DMS 273 (cell line): ENCODE measurements around the gene LCN1.

Source experiments
- DNase-seq: peaks from one replicate; lab custom pipeline; 2025; ENCODE audit not compliant: unreplicated experiment; lab: John Stamatoyannopoulos, UW

LCN1 gene

DNA sequence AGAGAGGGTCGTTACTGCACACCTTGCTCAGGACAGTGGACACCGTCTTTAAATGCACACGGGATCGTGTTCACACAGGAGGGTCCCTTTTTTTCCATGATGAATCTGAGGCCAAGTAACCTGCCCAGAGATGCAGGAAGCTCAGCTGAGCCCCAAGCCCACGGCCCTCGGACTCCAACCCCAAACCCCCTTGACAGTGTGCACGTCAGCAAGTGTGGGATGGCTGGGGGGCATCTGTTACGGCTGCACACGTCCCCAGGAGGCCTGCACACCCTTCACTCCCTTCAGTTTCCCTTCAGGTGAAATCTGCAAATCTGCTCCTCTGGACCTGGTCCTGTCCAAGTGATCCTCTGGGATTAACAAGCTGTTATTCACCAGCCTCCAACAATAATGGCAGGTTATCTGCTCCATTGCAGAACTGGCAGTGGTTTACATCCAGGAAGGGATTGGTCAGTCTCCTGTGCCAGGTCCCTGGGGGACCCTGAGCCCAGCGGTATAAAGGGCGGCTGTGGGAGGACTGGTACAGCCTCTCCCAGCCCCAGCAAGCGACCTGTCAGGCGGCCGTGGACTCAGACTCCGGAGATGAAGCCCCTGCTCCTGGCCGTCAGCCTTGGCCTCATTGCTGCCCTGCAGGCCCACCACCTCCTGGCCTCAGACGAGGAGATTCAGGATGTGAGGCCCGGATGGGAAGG is at the start of gene LCN1:
Gene LCN1, plus strand, starts transcription at position 525 of the 692 bp plus-strand sequence. Its CDS starts 58 bp downstream, at position 583.
- DNase-seq = no peak

DNA sequence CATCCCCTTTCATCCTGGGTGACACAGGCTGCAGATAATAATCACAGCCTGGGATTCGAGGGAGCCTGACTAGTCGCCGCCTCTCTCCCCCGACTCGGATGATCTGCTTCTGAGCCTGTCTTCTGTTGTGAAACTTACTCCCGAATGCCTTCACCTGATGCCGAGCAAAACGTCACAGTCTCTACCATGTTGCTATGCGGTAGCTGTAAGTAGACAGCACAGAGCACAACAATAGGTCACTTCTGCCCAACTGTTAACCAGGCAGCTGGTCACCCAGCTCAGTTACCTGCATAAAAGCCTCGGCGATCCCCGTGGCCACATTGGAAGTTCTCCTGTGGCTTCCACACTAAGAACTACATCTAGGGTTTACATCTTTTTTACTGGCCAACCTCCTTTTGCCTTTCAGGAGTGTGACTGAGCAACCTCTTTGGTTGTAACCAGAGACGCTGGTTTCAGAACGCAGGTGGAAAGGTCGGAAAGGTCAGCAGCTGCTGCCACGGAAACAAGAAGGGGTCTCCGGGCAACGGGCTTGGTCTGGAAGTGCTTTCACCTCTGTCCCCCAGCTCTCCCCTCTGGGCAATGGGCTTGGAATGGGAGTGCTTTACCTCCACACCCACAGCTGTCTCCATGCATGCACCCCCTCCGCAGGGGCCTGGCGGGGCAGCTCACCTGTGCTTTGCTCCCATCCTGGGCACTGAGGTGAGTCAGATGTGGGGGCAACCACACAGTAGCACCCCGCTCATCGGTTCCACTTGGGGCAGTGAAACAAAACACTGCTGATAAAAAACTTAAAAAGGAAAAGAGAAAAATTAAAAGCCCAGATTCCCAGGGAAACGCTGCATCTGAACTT is 49.2 kb upstream of the LCN1 start:
- DNase-seq = no peak

DNA sequence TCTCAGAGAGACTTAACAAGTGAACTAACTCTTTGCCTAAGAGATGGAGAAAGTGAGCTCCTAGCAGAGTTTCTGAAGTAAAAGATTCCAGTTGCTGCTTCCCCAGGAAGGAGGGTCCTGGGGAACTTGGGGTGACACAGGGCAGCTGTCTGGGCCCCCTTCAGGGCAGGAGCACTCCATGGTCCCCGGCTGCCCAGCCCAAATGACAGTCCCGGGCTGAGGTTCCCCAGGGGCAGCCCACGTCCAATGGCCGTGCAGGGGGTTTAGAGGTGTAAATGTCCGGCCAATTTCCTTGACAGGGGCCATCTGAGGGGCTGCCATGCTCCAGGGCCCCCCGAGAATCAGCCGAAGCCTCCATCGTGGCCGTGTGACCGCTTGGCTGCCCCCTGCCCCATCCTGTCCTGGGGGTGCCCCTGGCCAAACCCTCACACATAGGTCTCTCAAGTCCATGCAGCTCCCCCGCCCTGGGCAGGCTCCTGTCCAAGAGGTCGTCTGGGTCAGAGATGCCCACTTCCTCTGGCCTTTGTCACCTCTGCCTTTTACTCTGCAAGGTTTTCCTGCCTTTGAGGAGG is 47.2 kb upstream of the LCN1 start:
- no peak for DNase-seq

DNA sequence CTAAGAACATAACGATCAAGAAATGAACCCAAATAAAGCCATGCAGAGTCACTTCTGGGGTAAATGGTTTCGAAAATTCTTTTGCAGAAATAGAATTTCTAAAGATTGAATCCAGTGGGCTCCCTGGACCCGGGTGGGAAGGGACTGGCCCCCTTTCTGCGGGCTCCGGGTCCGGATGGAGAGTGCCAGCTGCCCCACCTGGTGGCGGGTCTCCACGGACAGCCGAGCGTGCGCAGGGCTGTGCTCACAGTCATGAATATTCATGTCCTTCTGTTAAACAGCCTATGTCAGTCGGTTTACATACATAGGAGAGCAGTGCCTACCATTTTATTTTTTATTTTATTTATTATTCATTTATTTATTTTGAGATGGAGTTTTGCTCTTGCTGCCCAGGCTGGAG is 46.3 kb upstream of the LCN1 start:
- DNase-seq = peak; percentile 90

DNA sequence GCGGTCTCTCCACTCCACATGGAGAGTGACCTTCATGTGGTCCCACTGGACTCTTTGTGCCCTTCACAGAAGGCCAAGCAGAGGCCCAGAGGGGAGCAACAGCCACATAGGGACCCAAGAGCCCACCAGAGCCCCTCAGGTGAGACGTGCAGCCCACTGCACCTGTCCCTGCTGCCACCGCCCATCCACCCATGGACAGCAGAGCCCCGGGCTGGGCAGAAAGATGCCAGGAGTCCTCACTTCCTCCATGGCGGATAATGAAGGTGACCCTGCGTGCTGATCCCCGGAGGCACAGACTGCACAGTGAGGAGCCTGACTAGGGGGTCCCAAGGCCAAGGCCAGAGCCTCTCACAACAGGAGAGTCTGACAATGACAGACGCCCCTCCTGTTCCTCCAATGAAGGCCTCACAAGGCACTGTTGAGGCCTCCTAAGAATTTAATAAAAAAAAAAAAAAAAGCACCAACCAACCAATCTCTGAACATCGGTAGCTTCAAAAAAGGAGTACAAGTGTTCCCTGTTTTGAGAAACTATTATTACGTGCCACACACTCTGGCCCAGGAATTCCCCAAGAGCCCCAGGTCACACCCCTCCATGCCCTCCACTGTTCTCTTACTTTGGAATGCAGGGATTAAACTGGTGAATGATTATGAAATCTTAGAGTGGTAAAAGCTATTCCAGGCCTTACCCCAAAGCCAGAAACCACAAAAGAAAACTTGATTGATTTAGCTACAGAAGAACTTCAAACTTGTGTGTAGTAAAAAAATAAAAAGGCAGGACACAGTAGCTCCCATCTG is 44.5 kb upstream of the LCN1 start:
- DNase-seq = no peak

DNA sequence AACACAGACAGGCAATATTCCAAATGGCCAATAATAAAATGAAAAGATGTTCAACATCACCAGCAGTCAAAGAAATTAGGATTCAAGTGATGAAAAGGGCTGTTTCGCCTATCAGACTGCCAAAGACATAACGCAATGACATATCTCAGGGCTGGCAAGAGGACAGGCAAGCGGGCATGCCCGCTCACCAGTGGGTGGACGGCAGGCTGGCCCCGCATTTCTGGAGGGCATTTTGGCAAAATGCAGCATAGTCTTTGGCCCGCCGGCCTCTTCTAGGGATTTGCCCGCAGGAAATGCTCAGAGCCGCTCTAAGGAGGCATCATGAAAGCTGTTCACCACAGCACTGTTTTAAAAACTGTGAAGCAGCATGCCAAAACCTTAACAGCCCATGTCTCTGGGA is 43.0 kb upstream of the LCN1 start:
- no peak for DNase-seq

DNA sequence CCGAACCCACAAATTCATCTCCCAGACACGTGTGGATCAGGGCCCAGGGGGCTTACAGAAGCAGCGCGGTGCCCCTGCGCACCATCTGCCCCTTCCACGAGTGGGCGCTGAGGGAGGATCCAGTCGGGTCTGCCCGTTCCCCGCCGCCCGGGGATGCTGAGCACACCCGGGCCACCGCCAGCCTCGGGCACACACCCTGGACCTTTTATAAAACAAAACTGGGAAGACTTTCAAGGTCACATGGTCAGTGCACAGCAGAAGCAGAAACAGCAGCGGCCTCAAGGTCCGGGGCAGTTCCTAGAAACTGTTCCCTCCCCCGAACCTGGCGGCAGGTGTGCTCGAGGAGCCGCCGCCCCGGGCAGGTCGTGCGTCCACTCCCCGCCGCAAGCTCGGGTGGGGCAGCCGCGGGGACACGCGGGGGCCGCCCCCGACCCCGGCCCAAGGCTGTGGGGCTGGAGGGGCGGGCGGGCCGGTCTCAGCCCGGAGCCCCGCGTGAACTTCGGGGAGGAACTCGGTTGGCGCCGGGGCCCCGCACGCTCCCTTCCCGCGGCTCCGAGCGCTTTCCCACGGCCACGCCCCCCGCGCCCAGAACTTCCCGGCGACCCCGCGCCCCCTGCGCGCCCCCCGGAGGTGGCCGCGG is 42.3 kb upstream of the LCN1 start:
- peak; percentile 57 for DNase-seq

DNA sequence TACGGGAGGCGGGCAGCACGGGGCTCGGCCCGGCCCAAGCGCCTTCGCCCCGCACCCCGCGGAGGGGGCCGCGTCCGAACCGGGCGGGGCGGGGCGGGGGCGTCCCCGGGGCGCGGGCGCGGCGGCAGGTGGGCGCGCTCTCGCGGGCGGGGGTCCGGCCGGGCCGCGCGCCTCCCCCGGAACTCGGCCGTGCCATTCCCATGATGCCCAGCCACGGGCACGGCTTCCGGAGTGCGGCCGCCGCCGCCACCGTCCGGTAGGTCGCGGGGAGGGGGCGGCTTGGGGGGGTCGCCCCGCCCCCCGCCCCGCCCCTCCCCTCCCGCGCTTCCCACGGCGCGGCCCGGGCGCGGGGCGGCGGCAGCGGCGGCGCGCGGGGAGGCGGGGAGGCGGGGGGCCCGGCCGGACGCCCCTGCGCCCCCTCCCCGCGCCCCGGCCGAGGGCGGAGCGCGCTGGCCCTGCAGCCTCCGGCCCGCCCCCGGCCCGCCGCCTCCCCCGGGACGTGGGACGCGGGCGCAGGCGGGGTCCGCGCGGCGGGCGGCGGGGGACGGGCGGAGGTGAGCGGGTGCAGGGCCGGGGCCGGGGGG is 41.7 kb upstream of the LCN1 start, which contains the start of gene PPP1R26:
Gene PPP1R26, plus strand, starts transcription at position 314 of the 584 bp plus-strand sequence. CDS start 4,729 bp downstream, outside the sequence.
- DNase-seq = peak; percentile 63

DNA sequence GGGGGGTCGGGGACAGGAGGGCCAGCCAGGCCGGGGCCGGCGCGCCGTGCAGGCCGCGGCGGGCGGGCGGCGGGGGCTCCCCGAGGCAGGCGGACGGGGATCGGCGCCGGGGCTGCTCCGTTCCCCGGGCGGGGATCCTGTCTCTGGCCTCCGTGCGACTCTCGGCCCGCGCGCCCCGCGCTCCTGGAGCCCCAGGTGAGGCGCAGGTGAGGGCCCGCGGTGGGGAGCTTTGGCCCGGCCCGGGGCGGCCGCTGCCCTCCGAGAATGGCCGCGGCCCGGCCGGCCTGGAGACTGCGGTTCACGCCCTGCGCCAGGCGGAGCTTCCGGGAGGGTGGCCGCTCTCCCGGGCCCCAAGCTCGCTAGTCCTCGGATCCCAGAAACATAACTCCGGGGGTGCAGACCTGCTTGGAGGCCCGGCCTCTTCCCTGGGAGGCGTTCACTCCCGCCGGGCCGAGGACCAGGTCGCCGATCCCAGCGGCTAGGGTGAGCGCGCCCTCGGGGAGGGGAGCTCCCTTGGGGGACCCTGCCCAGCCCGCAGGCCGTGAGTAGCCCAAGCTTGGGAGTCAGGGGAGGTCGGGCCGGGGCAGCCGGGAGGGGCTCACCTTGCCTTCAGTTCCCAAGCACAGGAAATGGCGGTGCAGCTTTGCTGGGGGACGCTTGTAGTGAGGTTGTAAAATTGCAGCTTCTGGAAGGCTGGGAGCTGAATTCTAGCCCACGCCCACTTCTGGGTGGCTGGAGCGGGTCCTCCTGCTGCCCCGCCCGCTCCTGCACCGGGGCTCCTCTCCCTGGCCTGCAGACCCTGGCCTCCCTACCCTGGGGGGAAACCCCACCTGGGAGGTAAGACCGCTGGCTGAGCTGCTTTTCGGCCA is 40.9 kb upstream of the LCN1 start:
- peak; percentile 66 for DNase-seq

DNA sequence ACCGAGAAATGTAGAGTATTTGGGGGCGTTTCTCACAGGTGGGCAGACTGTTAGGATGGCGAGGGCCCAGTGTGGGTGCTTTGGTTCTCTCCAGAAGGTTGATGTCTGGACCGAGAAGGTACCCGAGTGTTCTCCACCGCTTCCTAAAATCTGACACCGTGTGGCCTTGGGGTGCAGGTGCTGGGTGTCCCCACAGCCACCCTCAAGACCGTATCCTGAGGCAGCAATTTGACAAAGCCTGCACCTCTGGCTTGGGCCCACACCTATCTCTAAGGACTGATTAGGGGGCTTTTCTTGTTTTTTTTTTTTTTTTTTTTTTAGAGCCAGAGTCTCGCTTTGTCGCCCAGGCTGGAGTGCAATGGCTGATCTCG is 40.3 kb upstream of the LCN1 start:
- no peak for DNase-seq

DNA sequence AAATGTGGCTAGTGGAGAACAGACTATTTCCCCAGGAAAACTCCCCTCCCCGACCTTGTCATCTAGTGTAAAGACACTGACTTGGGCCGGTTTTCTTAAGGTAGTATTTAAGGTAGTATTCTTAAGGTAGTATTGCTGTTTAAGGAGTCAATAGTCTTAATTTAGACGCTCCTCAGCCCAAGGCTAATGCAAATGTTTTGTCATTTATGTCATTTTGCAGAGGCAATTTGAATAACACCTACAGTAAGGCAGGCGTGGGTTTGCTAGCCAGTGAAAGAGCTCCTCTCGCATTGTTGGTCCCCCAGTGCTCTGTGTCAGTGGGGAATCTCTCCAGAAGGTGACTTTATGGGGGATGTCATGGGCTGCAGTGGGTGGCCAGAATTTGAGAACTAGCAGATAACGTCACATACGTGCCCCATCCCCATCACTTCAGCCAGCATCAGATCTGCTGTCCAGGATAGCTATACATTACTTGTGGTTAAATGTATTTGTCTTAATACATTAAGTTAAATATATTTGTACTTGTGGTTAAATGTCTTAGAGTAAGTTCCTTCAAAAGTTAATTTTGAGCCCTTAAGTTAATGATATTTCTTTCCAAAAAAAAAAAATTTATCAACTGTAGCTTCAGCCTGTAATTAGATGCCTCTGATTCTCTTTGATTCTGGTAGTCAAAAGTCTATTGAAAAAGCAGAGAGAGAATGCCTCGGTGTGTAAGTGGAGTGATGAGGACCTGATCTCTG is 39.1 kb upstream of the LCN1 start:
- DNase-seq = no peak

DNA sequence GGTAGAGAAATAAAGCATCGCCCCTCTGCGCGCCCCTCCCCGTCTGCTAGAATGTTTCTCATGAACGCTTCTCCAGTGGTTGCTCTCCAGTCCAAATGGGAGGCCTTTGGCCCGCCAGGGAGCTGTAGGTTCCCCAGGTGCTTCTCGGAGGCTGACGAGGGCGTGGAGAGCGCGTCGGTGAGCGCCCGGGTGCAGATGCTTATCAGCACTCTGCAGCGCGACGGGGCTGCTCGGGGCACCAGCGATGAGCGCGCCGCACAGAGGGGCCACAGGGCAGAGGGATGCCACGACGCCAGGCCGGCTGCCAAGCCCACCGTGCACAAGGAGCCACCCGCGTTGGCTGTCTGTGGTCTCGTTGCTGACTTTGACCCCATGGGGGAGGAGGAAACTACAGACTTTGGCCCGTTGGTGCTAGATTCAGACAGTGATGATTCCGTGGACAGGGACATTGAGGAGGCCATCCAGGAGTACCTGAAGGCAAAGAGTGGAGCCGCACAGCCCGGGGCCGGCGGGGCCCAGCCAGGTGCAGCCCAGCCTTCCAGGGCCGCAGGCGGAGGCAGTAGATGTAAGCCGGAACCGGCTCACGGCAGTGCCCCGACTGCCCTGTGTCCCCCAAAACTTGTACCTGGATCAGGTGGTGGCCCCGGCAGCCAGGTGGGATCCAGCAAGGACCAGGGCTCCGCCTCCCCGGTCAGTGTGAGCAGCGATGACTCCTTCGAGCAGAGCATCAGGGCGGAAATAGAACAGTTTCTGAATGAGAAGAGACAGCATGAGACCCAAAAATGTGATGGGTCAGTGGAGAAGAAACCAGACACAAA is 36.6 kb upstream of the LCN1 start:
- DNase-seq = no peak

DNA sequence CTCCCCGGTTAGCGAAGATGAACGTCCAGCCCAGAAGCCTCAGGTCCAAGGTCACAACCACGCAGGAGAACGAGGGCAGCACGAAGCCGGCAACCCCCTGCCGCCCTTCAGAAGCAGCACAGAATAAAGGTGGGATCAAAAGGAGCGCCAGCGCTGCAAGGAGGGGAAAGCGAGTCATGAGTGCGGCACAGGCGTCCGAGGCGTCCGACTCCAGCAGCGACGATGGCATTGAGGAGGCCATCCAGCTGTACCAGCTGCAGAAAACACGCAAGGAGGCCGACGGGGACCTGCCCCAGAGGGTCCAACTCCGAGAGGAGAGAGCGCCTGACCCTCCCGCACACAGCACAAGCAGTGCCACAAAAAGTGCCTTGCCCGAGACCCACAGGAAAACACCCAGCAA is 35.9 kb upstream of the LCN1 start:
- DNase-seq = no peak

DNA sequence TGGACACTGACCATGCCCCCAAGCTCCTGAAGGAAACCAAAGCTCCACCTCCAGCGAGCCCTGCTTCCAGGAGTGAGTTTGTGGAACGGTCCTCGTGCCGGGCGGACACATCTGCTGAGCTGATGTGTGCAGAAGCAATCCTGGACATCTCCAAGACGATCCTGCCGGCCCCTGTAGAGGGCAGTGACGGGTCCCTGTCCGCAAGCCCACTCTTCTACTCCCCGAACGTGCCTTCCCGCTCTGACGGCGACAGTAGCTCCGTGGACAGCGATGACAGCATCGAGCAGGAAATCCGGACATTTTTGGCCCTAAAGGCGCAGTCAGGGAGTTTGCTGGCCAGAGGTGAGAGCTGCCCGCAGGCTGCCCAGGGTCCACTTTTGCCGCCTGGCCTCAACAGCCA is 35.4 kb upstream of the LCN1 start:
- DNase-seq = no peak

DNA sequence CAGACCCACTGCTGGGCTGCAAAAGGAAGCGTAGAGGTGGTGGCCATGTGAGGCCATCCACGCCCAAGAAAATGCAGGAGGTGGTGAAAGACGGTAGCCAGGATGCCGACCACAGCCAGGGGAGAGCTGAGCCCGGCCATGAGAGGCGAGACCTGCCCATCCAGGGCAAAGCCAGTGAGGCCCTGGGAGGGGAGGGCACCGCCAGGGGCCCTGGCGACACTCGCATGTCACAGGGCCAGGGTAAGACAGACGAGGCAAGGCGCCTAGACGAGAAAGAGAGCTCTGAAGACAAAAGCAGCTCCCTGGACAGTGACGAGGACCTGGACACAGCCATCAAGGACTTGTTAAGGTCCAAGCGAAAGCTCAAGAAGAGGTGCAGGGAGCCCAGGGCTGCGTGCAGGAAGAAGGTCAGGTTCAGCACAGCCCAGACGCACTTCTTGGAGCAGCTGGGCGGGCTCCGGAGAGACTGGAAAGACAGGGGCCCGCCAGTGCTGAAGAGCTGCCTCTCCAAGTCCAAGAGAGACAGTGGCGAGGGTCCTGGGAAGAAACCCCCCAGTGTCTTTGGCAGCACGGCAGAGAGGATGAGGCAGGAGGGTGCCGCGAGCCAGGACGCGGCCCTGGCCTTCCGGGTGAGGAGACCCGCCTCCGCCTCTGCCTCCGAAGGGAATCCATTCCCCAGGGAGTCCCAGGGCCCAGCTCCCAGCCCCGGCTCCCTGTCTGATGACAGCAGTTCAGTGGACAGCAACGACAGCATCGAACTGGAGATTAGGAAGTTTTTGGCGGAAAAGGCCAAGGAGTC is 34.8 kb upstream of the LCN1 start:
- DNase-seq = no peak

DNA sequence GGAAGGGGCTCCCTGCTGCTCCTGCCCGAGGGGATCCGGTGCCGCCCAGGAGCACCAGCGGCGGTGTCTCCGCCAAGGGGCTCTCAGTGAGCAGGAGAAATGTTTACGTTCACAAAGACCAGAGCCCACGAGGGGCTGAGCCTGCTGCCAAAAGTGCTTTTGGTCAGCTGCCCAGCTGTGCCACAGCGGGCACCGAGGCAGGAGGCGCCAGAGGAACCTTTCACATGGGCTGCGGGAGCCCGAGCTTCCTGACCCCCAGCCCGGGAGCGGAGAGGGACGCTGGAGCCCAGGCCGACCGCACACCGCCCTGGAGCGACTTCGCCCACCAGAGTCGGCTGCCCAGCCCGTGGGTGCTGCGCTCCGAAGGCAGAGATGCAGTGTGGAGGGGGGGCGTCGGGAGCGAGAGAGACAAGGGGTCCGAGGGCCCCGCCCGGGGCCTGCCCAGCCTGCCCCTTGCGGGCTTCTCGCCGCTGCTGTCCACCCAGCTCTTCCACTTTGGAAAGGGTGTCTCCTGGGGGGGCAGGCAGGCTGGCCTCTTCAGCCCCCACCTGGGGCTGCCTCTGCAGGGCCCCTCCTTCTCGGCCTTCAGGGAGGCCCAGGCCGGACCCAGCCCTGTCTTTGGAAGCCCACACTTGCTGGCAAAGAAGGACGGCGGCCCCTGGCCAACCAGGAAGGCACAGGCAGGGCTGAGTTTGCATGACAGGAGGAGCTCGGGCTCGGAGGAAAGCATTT is 33.8 kb upstream of the LCN1 start:
- DNase-seq = no peak

DNA sequence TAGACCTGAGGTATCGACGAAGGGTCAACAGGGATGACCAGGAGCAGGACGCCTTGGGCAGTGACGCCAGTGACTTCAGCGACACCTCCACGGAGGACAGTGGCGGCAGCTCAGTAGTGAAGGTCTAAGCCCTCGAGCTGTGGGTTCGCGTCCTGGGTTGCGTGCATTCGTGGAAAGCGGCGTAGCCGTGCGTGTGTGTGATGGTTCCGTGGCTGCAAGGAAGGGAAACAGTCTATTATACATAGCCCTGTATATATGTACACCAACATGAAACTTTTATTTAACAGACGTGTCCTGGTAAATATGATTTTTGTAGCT is 33.3 kb upstream of the LCN1 start:
- no peak for DNase-seq
